Measurements from ENCODE around the gene NCK2.

NCK2 gene

GRCh38 chr2:105843476-105844374, 99.0 kb downstream of the NCK2 start:
- Histone ChIP-seq H3K27me3 (ENCODE audit: control insufficient read depth, insufficient read depth, low read length) (no peaks in the 10 kb centered on the region), H3K4me1 (ENCODE audit: control insufficient read depth, insufficient read depth, low read length) (no peaks in the 10 kb centered on the region), H3K36me3 (ENCODE audit: control insufficient read depth, insufficient read depth, low read length) (no peaks in the 10 kb centered on the region), H3K4me3 (ENCODE audit: low read length) (no peak overlapping the region), H3K27ac (ENCODE audit: low read depth, low read length) (no peak overlapping the region), H3K9ac (ENCODE audit: low read length) (no peak overlapping the region)

- no peak overlapping the region for H3K9ac ChIP-seq (ENCODE audit: low read length)
- no peak overlapping the region for H3K4me3 ChIP-seq (ENCODE audit: low read length)
- H3K27me3 ChIP-seq (ENCODE audit: control insufficient read depth, insufficient read depth, low read length), result no peaks in the 10 kb centered on the region
- no peaks in the 10 kb centered on the region for H3K4me1 ChIP-seq (ENCODE audit: control insufficient read depth, insufficient read depth, low read length)
- no peaks in the 10 kb centered on the region for H3K36me3 ChIP-seq (ENCODE audit: control insufficient read depth, insufficient read depth, low read length)
- no peak overlapping the region for H3K27ac ChIP-seq (ENCODE audit: low read depth, low read length)
These were observed 101.3 kb downstream of the NCK2 start for GRCh38 chr2:105845976-105846375.

GRCh38 chr2:105847056-105847455, 102.3 kb downstream of the NCK2 start:
- Histone ChIP-seq H3K4me1 (ENCODE audit: control insufficient read depth, insufficient read depth, low read length) (no peaks in the 10 kb centered on the region), H3K9ac (ENCODE audit: low read length) (no peak overlapping the region)

GRCh38 chr2:105848367-105848766, 103.7 kb downstream of the NCK2 start:
- Histone ChIP-seq H3K27ac (ENCODE audit: low read depth, low read length) (no peak overlapping the region), H3K9ac (ENCODE audit: low read length) (no peak overlapping the region), H3K4me3 (ENCODE audit: low read length) (no peak overlapping the region), H3K27me3 (ENCODE audit: control insufficient read depth, insufficient read depth, low read length) (no peaks in the 10 kb centered on the region), H3K4me1 (ENCODE audit: control insufficient read depth, insufficient read depth, low read length) (no peaks in the 10 kb centered on the region), H3K36me3 (ENCODE audit: control insufficient read depth, insufficient read depth, low read length) (no peaks in the 10 kb centered on the region)

More at GRCh38 chr2:105847056-105847455, 102.3 kb downstream of the NCK2 start:
- Histone ChIP-seq H3K27ac (ENCODE audit: low read depth, low read length) (no peak overlapping the region), H3K27me3 (ENCODE audit: control insufficient read depth, insufficient read depth, low read length) (no peaks in the 10 kb centered on the region), H3K4me3 (ENCODE audit: low read length) (no peak overlapping the region), H3K36me3 (ENCODE audit: control insufficient read depth, insufficient read depth, low read length) (no peaks in the 10 kb centered on the region)

- Histone ChIP-seq H3K4me1 (ENCODE audit: control insufficient read depth, insufficient read depth, low read length) (no peaks in the 10 kb centered on the region), H3K4me3 (ENCODE audit: low read length) (no peak overlapping the region), H3K9ac (ENCODE audit: low read length) (no peak overlapping the region), H3K36me3 (ENCODE audit: control insufficient read depth, insufficient read depth, low read length) (no peaks in the 10 kb centered on the region), H3K27ac (ENCODE audit: low read depth, low read length) (no peak overlapping the region), H3K27me3 (ENCODE audit: control insufficient read depth, insufficient read depth, low read length) (no peaks in the 10 kb centered on the region)
These were observed 104.9 kb downstream of the NCK2 start for GRCh38 chr2:105849431-105850179.

- no peaks in the 10 kb centered on the region for H3K27me3 ChIP-seq (ENCODE audit: control insufficient read depth, insufficient read depth, low read length)
- peaks cover 2% of the 10 kb centered on the region for H3K4me1 ChIP-seq (ENCODE audit: control insufficient read depth, insufficient read depth, low read length)
- H3K27ac ChIP-seq (ENCODE audit: low read depth, low read length), result no peak overlapping the region
- no peak overlapping the region for H3K4me3 ChIP-seq (ENCODE audit: low read length)
- H3K36me3 ChIP-seq (ENCODE audit: control insufficient read depth, insufficient read depth, low read length), result peaks cover 3% of the 10 kb centered on the region
- H3K9ac ChIP-seq (ENCODE audit: low read length), result no peak overlapping the region
These were observed 107.4 kb downstream of the NCK2 start for GRCh38 chr2:105852066-105852465.

GRCh38 chr2:105853354-105854088, 108.8 kb downstream of the NCK2 start:
- Histone ChIP-seq H3K9ac (ENCODE audit: low read length) (no peak overlapping the region), H3K36me3 (ENCODE audit: control insufficient read depth, insufficient read depth, low read length) (peaks cover 3% of the 10 kb centered on the region), H3K4me1 (ENCODE audit: control insufficient read depth, insufficient read depth, low read length) (peaks cover 2% of the 10 kb centered on the region), H3K27ac (ENCODE audit: low read depth, low read length) (no peak overlapping the region), H3K27me3 (ENCODE audit: control insufficient read depth, insufficient read depth, low read length) (no peaks in the 10 kb centered on the region), H3K4me3 (ENCODE audit: low read length) (no peak overlapping the region)

- peaks cover 2% of the 10 kb centered on the region for H3K4me1 ChIP-seq (ENCODE audit: control insufficient read depth, insufficient read depth, low read length)
- H3K27ac ChIP-seq (ENCODE audit: low read depth, low read length), result no peak overlapping the region
- H3K9ac ChIP-seq (ENCODE audit: low read length), result no peak overlapping the region
- no peaks in the 10 kb centered on the region for H3K27me3 ChIP-seq (ENCODE audit: control insufficient read depth, insufficient read depth, low read length)
- H3K4me3 ChIP-seq (ENCODE audit: low read length), result no peak overlapping the region
- H3K36me3 ChIP-seq (ENCODE audit: control insufficient read depth, insufficient read depth, low read length), result peaks cover 3% of the 10 kb centered on the region
These were observed 110.3 kb downstream of the NCK2 start for GRCh38 chr2:105854972-105855371.

- H3K9ac ChIP-seq (ENCODE audit: low read length), result no peak overlapping the region
- peaks cover 2% of the 10 kb centered on the region for H3K4me1 ChIP-seq (ENCODE audit: control insufficient read depth, insufficient read depth, low read length)
- H3K36me3 ChIP-seq (ENCODE audit: control insufficient read depth, insufficient read depth, low read length), result peaks cover 3% of the 10 kb centered on the region
- H3K27ac ChIP-seq (ENCODE audit: low read depth, low read length), result no peak overlapping the region
- H3K27me3 ChIP-seq (ENCODE audit: control insufficient read depth, insufficient read depth, low read length), result no peaks in the 10 kb centered on the region
- no peak overlapping the region for H3K4me3 ChIP-seq (ENCODE audit: low read length)
These were observed 111.9 kb downstream of the NCK2 start for GRCh38 chr2:105856581-105856980.

- Histone ChIP-seq H3K36me3 (ENCODE audit: control insufficient read depth, insufficient read depth, low read length) (peaks cover 3% of the 10 kb centered on the region), H3K9ac (ENCODE audit: low read length) (no peak overlapping the region), H3K4me3 (ENCODE audit: low read length) (no peak overlapping the region), H3K27me3 (ENCODE audit: control insufficient read depth, insufficient read depth, low read length) (no peaks in the 10 kb centered on the region), H3K4me1 (ENCODE audit: control insufficient read depth, insufficient read depth, low read length) (peaks cover 2% of the 10 kb centered on the region), H3K27ac (ENCODE audit: low read depth, low read length) (no peak overlapping the region)
These were observed 112.5 kb downstream of the NCK2 start for GRCh38 chr2:105857076-105857740.

GRCh38 chr2:105858868-105859693, 114.4 kb downstream of the NCK2 start:
- Histone ChIP-seq H3K27me3 (ENCODE audit: control insufficient read depth, insufficient read depth, low read length) (no peaks in the 10 kb centered on the region), H3K27ac (ENCODE audit: low read depth, low read length) (no peak overlapping the region), H3K4me1 (ENCODE audit: control insufficient read depth, insufficient read depth, low read length) (peaks cover 2% of the 10 kb centered on the region), H3K4me3 (ENCODE audit: low read length) (no peak overlapping the region), H3K36me3 (ENCODE audit: control insufficient read depth, insufficient read depth, low read length) (peaks cover 3% of the 10 kb centered on the region), H3K9ac (ENCODE audit: low read length) (no peak overlapping the region)

All from rectal smooth muscle tissue (tissue), 1 donor.